Measurements from ENCODE around the gene TMTC4. TPM values are rescaled to one million over a fixed set of nuclear protein-coding genes. Genes with fewer than 3 reads are reported as not detected.

The TMTC4 gene
- total and polyA plus RNA-seq, 2 of the 4 experiments (the other 2 are of a cell fraction), result 8.4 to 14.3 TPM

- ATAC-seq (ENCODE audit: low read depth) (no peak), DNase-seq (no peak)
- Histone ChIP-seq H3K18ac (ENCODE audit: low read depth, low read length) (no peak overlapping the region), H3K27me3 (ENCODE audit: control insufficient read depth, insufficient read depth, low read length) (no peaks in the 10 kb centered on the region; the same call in 1 of the 2 replicates), H3K9me3 (ENCODE audit: control insufficient read depth, insufficient read depth, low read length) (no peaks in the 10 kb centered on the region), H2AK9ac (replicated peaks; ENCODE audit: low read depth, low read length, poor library complexity) (no peak overlapping the region), H2BK5ac (ENCODE audit: low read depth, low read length, poor library complexity, severe bottlenecking) (no peak overlapping the region), H4K91ac (ENCODE audit: insufficient read depth, low read depth, low read length) (no peak overlapping the region), H4K8ac (ENCODE audit: low read depth in 2 of 2, low read length in 2 of 2) (no peak overlapping the region), H3K9me1 (ENCODE audit: insufficient read depth, low read length) (no peaks in the 10 kb centered on the region), H3K79me1 (ENCODE audit: low read depth in 1 of 2, low read length in 2 of 2) (no peaks in the 10 kb centered on the region), H2AFZ (replicated peaks; ENCODE audit: low read length, poor library complexity) (no peak overlapping the region), H3K9ac (ENCODE audit: low read depth, low read length) (no peak overlapping the region), H3K4me2 (ENCODE audit: low read depth, low read length) (no peak overlapping the region), H2AK5ac (ENCODE audit: low read depth, low read length) (no peak overlapping the region), H3K27ac (ENCODE audit: insufficient read depth, low read length) (no peak overlapping the region), H2BK20ac (ENCODE audit: low read depth, low read length) (no peak overlapping the region), H3K56ac (ENCODE audit: extremely low read depth, insufficient read depth, low read length) (no peak overlapping the region), H3K4me3 (ENCODE audit: insufficient read depth, low read depth, low read length) (no peak overlapping the region), H3K23ac (ENCODE audit: low read depth, low read length) (no peak overlapping the region), H3K14ac (replicated peaks; ENCODE audit: low read depth, low read length) (no peak overlapping the region), H3K4me1 (ENCODE audit: control insufficient read depth, insufficient read depth, low read length) (peaks cover 4% of the 10 kb centered on the region; the same call in 1 of the 2 replicates), H4K5ac (ENCODE audit: low read depth, low read length) (no peak overlapping the region), H3K4ac (ENCODE audit: low read depth, low read length) (no peak overlapping the region), H2BK120ac (ENCODE audit: low read depth, low read length) (no peak overlapping the region), H4K20me1 (ENCODE audit: insufficient read depth, low read length) (no peaks in the 10 kb centered on the region), H3K36me3 (ENCODE audit: control insufficient read depth, insufficient read depth, low read length) (no peaks in the 10 kb centered on the region), H2BK15ac (ENCODE audit: low read depth, low read length) (no peak overlapping the region)
- intact Hi-C loops (cut with micrococcal nuclease) (no loop called here), in situ Hi-C loops (cut with MboI; ENCODE audit: low sequenced_read_pairs) (no loop called here), dilution Hi-C loops (cut with HindIII; ENCODE audit: low sequenced_read_pairs, unreplicated experiment) (no loop called here)
- 56% methylated on average over 3 of the region's 8 CpGs; no CpG with 5 or more reads in 1 of the 2 experiments for WGBS, 2 experiments (ENCODE audit: extremely low coverage in 2 of 2, insufficient read length in 1 of 2)
- TF ChIP-seq NFE2L2 (IDR thresholded peaks at IDR 0.05; ENCODE audit: low read depth, low read length), result no peak
- no peak for TF ChIP-seq RCOR1 (IDR thresholded peaks at IDR 0.05; ENCODE audit: insufficient replicate concordance, low read length)
- TF ChIP-seq CEBPB (IDR thresholded peaks at IDR 0.05; ENCODE audit: low read depth, low read length), result 0 out of 2 replicates have a peak, but pooled peaks have one; percentile 27
- BruUV-seq (replicated peaks), result no TSS peak
- CTCF ChIA-PET, result no interaction called here
- POLR2A ChIA-PET (ENCODE audit: unreplicated experiment), result no interaction called here
Measured at GRCh38 chr13:100565286-100565685, 109.3 kb downstream of the TMTC4 start.

Measured in IMR-90 (cell line).